DND-41 (cell line): ENCODE measurements around the gene ICA1.

Source experiments
- EZH2 ChIP-seq: IDR thresholded peaks from 3 replicates; pipeline ENCODE4 v1.6.1; 2012; ENCODE audit warnings: borderline replicate concordance, low read depth, mild to moderate bottlenecking, moderate library complexity, low read length, inconsistent platforms; ENCODE audit not compliant: severe bottlenecking
- TF ChIP-seq, protein P1 (sequence below): IDR thresholded peaks from 2 replicates; pipeline ENCODE4 v1.5.1; 2012; ENCODE audit warnings: borderline replicate concordance, low read length, moderate library complexity, mild to moderate bottlenecking; ENCODE audit not compliant: poor library complexity, severe bottlenecking; ENCODE audit errors: extremely low read depth

DNA sequence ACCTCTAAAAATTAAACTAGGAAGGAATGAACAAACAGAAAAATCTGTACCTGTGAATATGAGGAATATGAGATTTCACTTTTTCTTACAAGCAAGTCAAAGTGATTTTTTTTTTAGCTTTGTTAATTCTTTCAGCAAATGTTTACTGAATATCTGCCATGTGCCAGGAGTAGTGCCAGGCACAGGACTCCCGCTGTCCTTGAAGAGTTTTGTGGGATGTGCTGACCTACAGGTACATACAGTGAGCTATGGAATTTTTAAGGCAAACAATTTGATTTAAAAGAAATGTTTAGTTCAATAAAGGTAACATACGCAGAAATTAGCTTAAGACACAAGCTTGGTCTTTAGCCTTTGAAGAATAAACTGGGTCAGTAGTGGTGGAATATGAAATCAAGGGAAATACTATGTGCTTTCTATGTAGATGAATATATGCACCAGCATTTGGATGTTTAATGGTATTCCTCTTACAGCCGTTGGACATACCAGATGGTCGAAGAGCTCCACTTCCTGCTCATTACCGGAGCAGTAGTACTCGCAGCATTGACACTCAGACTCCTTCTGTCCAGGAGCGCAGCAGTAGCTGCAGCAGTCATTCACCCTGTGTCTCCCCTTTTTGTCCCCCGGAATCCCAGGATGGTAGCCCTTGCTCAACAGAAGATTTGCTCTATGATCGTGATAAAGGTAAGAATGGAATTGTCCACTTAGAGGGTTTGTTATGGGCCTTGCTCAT is 191.4 kb downstream of the ICA1 start:
- TF ChIP-seq, protein P1, sequence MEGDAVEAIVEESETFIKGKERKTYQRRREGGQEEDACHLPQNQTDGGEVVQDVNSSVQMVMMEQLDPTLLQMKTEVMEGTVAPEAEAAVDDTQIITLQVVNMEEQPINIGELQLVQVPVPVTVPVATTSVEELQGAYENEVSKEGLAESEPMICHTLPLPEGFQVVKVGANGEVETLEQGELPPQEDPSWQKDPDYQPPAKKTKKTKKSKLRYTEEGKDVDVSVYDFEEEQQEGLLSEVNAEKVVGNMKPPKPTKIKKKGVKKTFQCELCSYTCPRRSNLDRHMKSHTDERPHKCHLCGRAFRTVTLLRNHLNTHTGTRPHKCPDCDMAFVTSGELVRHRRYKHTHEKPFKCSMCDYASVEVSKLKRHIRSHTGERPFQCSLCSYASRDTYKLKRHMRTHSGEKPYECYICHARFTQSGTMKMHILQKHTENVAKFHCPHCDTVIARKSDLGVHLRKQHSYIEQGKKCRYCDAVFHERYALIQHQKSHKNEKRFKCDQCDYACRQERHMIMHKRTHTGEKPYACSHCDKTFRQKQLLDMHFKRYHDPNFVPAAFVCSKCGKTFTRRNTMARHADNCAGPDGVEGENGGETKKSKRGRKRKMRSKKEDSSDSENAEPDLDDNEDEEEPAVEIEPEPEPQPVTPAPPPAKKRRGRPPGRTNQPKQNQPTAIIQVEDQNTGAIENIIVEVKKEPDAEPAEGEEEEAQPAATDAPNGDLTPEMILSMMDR = no peak
- TF ChIP-seq EZH2 = no peak
